ENCODE measurements around the gene TSPAN16.

DNA sequence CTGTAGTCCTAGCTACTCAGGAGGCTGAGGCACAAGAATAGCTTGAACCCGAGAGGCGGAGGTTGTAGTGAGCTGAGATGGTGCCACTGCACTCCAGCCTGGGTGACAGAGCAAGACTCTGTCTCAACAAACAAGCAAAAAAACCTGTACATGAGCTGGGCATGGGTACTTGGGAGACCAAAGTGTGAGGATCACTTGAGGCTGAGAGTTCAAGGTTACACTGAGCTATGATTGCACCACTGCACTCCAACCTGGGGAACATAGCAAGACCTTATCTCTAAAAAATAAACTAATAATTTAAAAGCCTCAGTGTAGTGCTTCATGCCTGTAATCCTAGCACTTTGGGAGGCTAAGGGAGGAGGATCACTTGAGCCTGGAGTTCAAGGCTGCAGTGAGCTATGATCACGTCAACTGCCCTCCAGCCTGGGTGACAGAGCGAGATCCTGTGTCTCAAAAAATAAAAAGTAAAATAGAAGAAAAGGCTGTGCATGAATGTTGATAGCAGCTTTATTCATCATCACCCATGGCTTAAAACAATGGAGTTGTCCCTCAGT, 21.4 kb upstream of the TSPAN16 start:
- TF ChIP-seq POLR2AphosphoS5 (IDR thresholded peaks at IDR 0.05), result no peak
- TF ChIP-seq EP300 (IDR thresholded peaks at IDR 0.05; ENCODE audit: low read depth), result no peak
- TF ChIP-seq, protein P1, sequence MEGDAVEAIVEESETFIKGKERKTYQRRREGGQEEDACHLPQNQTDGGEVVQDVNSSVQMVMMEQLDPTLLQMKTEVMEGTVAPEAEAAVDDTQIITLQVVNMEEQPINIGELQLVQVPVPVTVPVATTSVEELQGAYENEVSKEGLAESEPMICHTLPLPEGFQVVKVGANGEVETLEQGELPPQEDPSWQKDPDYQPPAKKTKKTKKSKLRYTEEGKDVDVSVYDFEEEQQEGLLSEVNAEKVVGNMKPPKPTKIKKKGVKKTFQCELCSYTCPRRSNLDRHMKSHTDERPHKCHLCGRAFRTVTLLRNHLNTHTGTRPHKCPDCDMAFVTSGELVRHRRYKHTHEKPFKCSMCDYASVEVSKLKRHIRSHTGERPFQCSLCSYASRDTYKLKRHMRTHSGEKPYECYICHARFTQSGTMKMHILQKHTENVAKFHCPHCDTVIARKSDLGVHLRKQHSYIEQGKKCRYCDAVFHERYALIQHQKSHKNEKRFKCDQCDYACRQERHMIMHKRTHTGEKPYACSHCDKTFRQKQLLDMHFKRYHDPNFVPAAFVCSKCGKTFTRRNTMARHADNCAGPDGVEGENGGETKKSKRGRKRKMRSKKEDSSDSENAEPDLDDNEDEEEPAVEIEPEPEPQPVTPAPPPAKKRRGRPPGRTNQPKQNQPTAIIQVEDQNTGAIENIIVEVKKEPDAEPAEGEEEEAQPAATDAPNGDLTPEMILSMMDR (IDR thresholded peaks at IDR 0.05), result no peak
- TF ChIP-seq POLR2A (IDR thresholded peaks at IDR 0.05), result no peak
